Liver (tissue), 9 donors: ENCODE data around the gene LRRTM3. TPM values are rescaled to one million over a fixed set of nuclear protein-coding genes. Genes with fewer than 3 reads are reported as not detected.

Source experiments
- DNase-seq: peaks from one replicate; pipeline ENCODE4 v3.0.0-alpha.2; 2017; ENCODE audit warnings: low spot score
- H3K27ac ChIP-seq, 2 donors: one replicate each; pipeline ENCODE4 v1.7.0; 2013; ENCODE audit warnings: inconsistent platforms in 2 of 2, low read length in 2 of 2, control low read depth in 1 of 2, low read depth in 1 of 2, mild to moderate bottlenecking in 1 of 2
- H3K27me3 ChIP-seq, 4 donors: one replicate each; pipeline versions ENCODE4 v1.6.1 to v1.7.0; 2013; ENCODE audit warnings: low read length in 3 of 4, inconsistent platforms in 1 of 4, mild to moderate bottlenecking in 1 of 4, moderate library complexity in 1 of 4; ENCODE audit not compliant: control insufficient read depth in 4 of 4, insufficient read depth in 4 of 4
- H3K36me3 ChIP-seq, 4 donors: one replicate each; pipeline versions ENCODE4 v1.6.1 to v1.7.0; 2013; ENCODE audit warnings: low read length in 3 of 4, mild to moderate bottlenecking in 3 of 4, low read depth in 1 of 4, moderate library complexity in 1 of 4; ENCODE audit not compliant: control insufficient read depth in 4 of 4, insufficient read depth in 3 of 4
- H3K4me1 ChIP-seq, 4 donors: one replicate each; pipeline versions ENCODE4 v1.6.1 to v1.7.0; 2013; ENCODE audit warnings: low read length in 3 of 4, mild to moderate bottlenecking in 3 of 4, moderate library complexity in 1 of 4; ENCODE audit not compliant: control insufficient read depth in 4 of 4, insufficient read depth in 4 of 4
- H3K4me3 ChIP-seq, 3 donors: one replicate each; pipeline versions ENCODE4 v1.6.1 to v1.7.0; 2013; ENCODE audit warnings: low read length in 3 of 3, control low read depth in 1 of 3, low read depth in 1 of 3, mild to moderate bottlenecking in 1 of 3
- H3K9ac ChIP-seq, 2 donors: one replicate each; pipeline ENCODE4 v1.7.0; 2013; ENCODE audit warnings: low read length in 2 of 2, mild to moderate bottlenecking in 2 of 2, moderate library complexity in 2 of 2, control low read depth in 1 of 2, low read depth in 1 of 2
- H3K9me3 ChIP-seq, 4 donors: one replicate each; pipeline versions ENCODE4 v1.6.1 to v1.7.0; 2013; ENCODE audit warnings: low read length in 3 of 4; ENCODE audit not compliant: control insufficient read depth in 4 of 4
- EGR1 ChIP-seq, 2 donors: IDR thresholded peaks; 2 replicates each; pipeline ENCODE4 v1.6.1; 2016 to 2018; ENCODE audit warnings: antibody characterized with exemption in 2 of 2, low read depth in 2 of 2
- FOXA1 ChIP-seq: IDR thresholded peaks from 2 replicates; pipeline ENCODE4 v1.6.1; 2016; ENCODE audit warnings: antibody characterized with exemption
- GABPA ChIP-seq, 2 donors: IDR thresholded peaks in 1 of 2; conservative IDR thresholded peaks in 1 of 2; 2 replicates each; pipeline ENCODE4 v1.6.1; 2016; ENCODE audit warnings: antibody characterized with exemption in 2 of 2, mild to moderate bottlenecking in 1 of 2, moderate library complexity in 1 of 2
- HNF4A ChIP-seq, 2 donors: conservative IDR thresholded peaks; 2 replicates each; pipeline ENCODE4 v1.6.1; 2016; ENCODE audit warnings: antibody characterized with exemption in 2 of 2, mild to moderate bottlenecking in 2 of 2
- HNF4G ChIP-seq: IDR thresholded peaks from 2 replicates; pipeline ENCODE4 v1.6.1; 2016; ENCODE audit warnings: antibody characterized with exemption
- NR2F2 ChIP-seq: IDR thresholded peaks from 2 replicates; pipeline ENCODE4 v1.6.1; 2016; ENCODE audit warnings: antibody characterized with exemption
- RAD21 ChIP-seq, 2 donors: IDR thresholded peaks; 2 replicates each; pipeline ENCODE4 v1.6.1; 2016; ENCODE audit warnings: antibody characterized with exemption in 2 of 2, mild to moderate bottlenecking in 2 of 2
- REST ChIP-seq: IDR thresholded peaks from 2 replicates; pipeline ENCODE4 v1.6.1; 2016; ENCODE audit warnings: antibody characterized with exemption, mild to moderate bottlenecking
- SP1 ChIP-seq: IDR thresholded peaks from 2 replicates; pipeline ENCODE4 v1.6.1; 2018; ENCODE audit warnings: antibody characterized with exemption, mild to moderate bottlenecking
- TAF1 ChIP-seq: conservative IDR thresholded peaks from 2 replicates; pipeline ENCODE4 v1.6.1; 2016; ENCODE audit warnings: antibody characterized with exemption, mild to moderate bottlenecking
- YY1 ChIP-seq: IDR thresholded peaks from 2 replicates; pipeline ENCODE4 v1.6.1; 2016; ENCODE audit warnings: antibody characterized with exemption, mild to moderate bottlenecking
- whole genome bisulfite sequencing: extraction: QIAGEN DNeasy Blood & Tissue Kit; methylation state at CpG from one replicate; pipeline ENCODE4 v1.1.7; 2013; 5-methylcytosine and 5-hydroxymethylcytosine counted together
- polyA plus RNA-seq, 2 donors: library from polyadenylated mRNA; stranded (reverse) in 1 of 2; unstranded in 1 of 2; fragments of 200-250 nt in 1 of 2; fragments of >200 nt in 1 of 2; fragmentation: Nextera tagmentation in 1 of 2; extraction: Ambion mirVana in 1 of 2; gene quantifications; one replicate each; pipeline versions ENCODE4 v1.2.1 to v1.2.3, GENCODE V29; 2013 to 2015
- total RNA-seq, 2 donors: library from RNA; depleted of rRNA; stranded (reverse); fragments of >200 nt; gene quantifications; one replicate each; pipeline ENCODE4 v1.2.3, GENCODE V29; 2014
- TF ChIP-seq, protein P1 (sequence below): IDR thresholded peaks from 2 replicates; pipeline ENCODE4 v1.6.1; 2016; ENCODE audit warnings: antibody characterized with exemption
- TF ChIP-seq, protein P2 (sequence below): fragments of 150-350 bp; IDR thresholded peaks from 2 replicates; pipeline ENCODE4 v1.5.1; 2017; ENCODE audit warnings: improper control_type of control experiment, low read depth, low read length; ENCODE audit not compliant: missing input control
- donor health status: healthy.
- donor health status: healthy.
- donor health status: healthy.
- donor health status: healthy.
- donor health status: healthy.

LRRTM3 gene
- total and polyA plus RNA-seq, 4 donors = 0.67 TPM; not detected in 3

DNA sequence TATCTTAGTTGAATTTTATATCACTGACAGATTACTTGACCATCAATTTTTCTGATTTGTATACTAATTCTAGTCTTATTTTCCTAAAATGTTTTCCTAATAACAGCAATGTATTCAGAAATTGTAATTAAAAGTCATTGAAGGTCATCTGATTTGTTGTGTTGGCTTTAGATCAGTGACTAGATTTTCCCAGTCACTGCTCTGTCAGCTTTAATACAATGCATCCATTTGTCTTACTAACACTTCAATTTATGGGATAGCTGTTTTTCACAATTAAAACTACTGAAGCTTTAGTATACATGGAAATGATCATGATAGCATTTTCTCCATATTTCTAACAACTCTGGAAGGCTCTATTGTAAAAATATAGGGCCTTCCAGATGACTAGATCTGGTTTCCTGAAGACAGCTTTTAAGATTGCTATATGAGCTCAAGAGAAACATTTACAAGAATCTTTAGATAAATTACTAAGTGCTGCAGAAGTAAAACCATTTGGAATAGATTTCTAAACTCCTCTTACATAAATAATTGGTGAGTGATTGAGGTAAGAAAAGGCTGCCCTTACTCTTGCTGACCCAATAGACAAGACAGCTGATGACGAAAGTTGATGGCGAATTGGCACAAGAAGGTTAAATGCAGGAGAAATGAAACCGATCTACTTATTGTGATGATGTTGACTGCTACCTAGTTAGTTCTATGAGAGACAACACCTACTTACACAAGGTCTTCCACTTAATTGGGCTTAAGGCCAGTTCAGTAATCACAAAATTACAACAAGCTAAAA is 74.1 kb downstream of the LRRTM3 start:
- Histone ChIP-seq H3K4me1 (peaks cover 0 to 1% (median 0%) of the 10 kb centered on the region in 4 donors), H3K4me3 (no peak overlapping the region), H3K27me3 (no peaks in the 10 kb centered on the region), H3K9me3 (no peaks in the 10 kb centered on the region), H3K27ac (no peak overlapping the region), H3K36me3 (no peaks in the 10 kb centered on the region), H3K9ac (no peak overlapping the region)
- TF ChIP-seq HNF4A (conservative IDR thresholded peaks at IDR 0.05) (no peak), TAF1 (no peak), FOXA1 (no peak), GABPA (IDR thresholded peaks at IDR 0.05 in 1 of 2, conservative IDR thresholded peaks at IDR 0.05 in 1 of 2) (no peak), REST (no peak), HNF4G (no peak), EGR1 (IDR thresholded peaks at IDR 0.05; ENCODE audit: low read depth in 2 of 2) (no peak), NR2F2 (no peak)
- TF ChIP-seq, protein P1, sequence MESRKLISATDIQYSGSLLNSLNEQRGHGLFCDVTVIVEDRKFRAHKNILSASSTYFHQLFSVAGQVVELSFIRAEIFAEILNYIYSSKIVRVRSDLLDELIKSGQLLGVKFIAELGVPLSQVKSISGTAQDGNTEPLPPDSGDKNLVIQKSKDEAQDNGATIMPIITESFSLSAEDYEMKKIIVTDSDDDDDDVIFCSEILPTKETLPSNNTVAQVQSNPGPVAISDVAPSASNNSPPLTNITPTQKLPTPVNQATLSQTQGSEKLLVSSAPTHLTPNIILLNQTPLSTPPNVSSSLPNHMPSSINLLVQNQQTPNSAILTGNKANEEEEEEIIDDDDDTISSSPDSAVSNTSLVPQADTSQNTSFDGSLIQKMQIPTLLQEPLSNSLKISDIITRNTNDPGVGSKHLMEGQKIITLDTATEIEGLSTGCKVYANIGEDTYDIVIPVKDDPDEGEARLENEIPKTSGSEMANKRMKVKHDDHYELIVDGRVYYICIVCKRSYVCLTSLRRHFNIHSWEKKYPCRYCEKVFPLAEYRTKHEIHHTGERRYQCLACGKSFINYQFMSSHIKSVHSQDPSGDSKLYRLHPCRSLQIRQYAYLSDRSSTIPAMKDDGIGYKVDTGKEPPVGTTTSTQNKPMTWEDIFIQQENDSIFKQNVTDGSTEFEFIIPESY = no peak
- TF ChIP-seq, protein P2, sequence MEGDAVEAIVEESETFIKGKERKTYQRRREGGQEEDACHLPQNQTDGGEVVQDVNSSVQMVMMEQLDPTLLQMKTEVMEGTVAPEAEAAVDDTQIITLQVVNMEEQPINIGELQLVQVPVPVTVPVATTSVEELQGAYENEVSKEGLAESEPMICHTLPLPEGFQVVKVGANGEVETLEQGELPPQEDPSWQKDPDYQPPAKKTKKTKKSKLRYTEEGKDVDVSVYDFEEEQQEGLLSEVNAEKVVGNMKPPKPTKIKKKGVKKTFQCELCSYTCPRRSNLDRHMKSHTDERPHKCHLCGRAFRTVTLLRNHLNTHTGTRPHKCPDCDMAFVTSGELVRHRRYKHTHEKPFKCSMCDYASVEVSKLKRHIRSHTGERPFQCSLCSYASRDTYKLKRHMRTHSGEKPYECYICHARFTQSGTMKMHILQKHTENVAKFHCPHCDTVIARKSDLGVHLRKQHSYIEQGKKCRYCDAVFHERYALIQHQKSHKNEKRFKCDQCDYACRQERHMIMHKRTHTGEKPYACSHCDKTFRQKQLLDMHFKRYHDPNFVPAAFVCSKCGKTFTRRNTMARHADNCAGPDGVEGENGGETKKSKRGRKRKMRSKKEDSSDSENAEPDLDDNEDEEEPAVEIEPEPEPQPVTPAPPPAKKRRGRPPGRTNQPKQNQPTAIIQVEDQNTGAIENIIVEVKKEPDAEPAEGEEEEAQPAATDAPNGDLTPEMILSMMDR = no peak
- no peak for DNase-seq
- WGBS = 96% methylated on average over 3 of the region's 3 CpGs

GRCh38 chr10:67004690-67005089 is 78.9 kb downstream of the LRRTM3 start:
- H3K27me3 ChIP-seq = no peaks in the 10 kb centered on the region
- no peak overlapping the region for H3K9ac ChIP-seq
- no peak overlapping the region for H3K4me3 ChIP-seq
- no peaks in the 10 kb centered on the region for H3K36me3 ChIP-seq
- H3K27ac ChIP-seq = no peak overlapping the region
- no peaks in the 10 kb centered on the region for H3K9me3 ChIP-seq
- DNase-seq = no peak
- H3K4me1 ChIP-seq = peaks cover 0 to 1% (median 0%) of the 10 kb centered on the region in 4 donors
- 85% methylated on average over 2 of the region's 2 CpGs for WGBS
- no peak for TF ChIP-seq YY1
- TF ChIP-seq RAD21 (IDR thresholded peaks at IDR 0.05) = no peak
- TF ChIP-seq SP1 = no peak
- TF ChIP-seq NR2F2 = no peak
- TF ChIP-seq TAF1 = no peak
- TF ChIP-seq REST = no peak
